NCI-H748 (cell line): ENCODE measurements around the gene FASLG.
"Not testable (repeated sequence)": the region's sequence is repeated elsewhere in the genome, so short reads cannot be mapped to it uniquely, and the experiment has no call there.

Experiments used
- DNase-seq: peaks from one replicate; lab custom pipeline; 2025; ENCODE audit not compliant: unreplicated experiment; lab: John Stamatoyannopoulos, UW

Gene FASLG, protein sequence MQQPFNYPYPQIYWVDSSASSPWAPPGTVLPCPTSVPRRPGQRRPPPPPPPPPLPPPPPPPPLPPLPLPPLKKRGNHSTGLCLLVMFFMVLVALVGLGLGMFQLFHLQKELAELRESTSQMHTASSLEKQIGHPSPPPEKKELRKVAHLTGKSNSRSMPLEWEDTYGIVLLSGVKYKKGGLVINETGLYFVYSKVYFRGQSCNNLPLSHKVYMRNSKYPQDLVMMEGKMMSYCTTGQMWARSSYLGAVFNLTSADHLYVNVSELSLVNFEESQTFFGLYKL

DNA sequence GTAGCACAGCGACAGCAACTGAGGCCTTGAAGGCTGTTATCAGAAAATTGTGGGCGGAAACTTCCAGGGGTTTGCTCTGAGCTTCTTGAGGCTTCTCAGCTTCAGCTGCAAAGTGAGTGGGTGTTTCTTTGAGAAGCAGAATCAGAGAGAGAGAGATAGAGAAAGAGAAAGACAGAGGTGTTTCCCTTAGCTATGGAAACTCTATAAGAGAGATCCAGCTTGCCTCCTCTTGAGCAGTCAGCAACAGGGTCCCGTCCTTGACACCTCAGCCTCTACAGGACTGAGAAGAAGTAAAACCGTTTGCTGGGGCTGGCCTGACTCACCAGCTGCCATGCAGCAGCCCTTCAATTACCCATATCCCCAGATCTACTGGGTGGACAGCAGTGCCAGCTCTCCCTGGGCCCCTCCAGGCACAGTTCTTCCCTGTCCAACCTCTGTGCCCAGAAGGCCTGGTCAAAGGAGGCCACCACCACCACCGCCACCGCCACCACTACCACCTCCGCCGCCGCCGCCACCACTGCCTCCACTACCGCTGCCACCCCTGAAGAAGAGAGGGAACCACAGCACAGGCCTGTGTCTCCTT is at the start of gene FASLG:
Gene FASLG, plus strand, starts transcription at position 233 of the 583 bp plus-strand sequence. Its CDS starts 99 bp downstream, at position 332.
- no peak for DNase-seq

DNA sequence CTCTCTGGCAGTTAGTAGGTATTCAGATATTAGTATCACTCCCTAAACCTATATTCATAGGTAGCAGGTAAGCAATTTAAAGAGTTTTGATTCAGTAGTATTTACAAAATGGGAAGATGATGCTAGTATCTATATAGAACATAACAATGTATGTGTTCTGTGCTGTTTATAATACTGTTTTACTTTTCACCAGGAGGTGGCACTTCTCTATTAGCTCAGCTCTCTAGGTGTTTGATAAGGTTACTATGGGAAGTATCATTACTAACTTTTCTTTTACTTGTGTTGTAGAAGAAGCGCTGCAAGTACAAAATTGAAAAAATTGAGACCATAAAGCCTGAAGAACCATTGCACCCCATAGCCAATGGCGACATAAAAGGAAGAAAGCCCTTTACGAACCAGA is 49.4 kb upstream of the FASLG start:
- no peak for DNase-seq

DNA sequence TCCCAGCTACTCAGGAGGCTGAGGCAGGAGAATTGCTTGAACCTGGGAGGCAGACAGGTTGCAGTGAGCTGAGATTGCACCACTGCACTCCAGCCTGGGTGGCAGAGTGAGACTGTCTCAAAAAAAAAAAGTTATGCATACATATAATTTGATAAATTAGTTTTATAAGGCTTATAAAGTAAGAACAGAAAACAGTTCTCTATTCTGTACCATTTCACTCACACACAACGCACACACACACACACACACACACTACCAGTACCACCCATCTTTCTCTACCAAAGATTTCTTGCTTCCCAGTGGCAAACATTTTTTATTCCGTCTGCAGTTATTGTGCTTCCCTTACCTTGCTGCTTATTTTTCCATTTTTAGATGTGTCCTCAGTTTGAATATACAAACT is 46.4 kb upstream of the FASLG start:
- DNase-seq: no peak

DNA sequence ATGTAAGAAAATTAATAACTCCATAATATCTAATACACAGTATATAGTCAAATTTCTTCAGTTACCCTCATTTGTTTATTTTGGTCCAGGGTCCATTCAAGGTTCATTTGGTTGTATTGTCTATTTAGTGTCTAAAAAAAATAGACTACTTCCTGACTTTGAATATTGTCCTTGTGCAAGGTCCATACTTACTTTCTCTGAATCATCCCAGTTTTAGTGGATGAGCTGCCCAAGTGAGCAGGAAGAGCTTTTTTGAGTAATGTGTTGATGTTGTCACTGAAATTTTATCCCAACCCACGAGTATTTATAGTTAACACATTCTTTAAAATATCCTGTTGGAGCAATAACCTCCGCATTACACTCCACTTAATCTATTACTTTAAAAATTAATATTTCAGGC is 45.6 kb upstream of the FASLG start:
- DNase-seq: no peak

DNA sequence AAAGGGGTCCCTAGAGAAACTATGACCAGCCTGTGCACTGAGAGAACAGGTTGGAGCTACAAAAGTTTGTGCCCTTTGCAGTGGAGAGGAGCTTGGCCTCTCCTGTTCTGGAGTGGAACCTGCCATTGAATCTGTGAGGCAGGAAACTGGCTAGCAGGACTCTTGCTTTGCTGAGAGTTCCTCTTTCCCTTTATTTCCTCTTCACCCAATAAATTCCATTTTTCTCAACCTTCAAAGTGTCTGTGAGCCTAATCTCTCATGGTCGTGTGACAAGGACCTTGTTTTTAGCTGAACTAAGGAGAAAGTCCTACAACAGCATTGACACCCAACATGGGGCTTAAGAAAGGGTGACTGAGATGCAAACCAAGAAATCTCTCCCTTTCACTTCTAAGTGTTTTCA is 42.7 kb upstream of the FASLG start:
- no peak for DNase-seq

DNA sequence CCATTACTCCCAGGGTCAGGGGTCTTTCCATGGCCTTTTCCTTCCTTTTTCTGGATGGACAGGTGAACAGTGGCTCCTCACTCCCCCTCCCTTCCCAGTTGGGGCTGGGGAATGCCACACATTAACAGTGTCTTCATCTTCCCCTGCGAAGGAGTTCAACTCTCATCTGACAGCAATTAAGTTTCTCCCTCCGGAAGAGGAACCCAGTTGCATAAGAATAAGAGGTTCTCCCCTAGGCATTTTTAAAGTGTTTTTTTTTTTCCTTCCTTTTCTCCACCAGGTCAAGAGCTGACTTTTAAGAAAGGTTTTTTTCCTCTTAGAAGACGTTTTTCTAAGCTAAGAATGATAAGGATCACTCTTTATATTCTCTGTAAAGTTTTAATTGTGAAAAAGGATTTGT is 42.3 kb upstream of the FASLG start:
- DNase-seq: no peak

DNA sequence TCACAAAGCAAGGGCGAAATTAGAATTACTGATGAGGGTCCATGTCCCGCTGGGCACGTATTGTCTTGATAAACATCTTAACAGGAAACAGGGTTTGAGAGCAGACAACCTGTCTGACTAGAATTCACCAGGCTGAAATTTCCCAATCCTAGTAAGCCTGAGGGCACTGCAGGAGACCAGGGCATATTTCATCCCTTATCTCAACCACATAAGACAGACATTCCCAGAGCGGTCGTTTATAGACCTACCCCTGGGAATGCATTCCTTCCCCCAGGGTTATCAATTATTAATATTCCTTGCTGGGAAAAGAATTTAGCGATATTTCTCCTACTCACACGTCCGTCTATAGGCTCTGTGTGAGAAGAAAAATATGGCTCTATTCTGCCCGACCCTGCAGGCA is 38.3 kb upstream of the FASLG start:
- not testable (repeated sequence) for DNase-seq

DNA sequence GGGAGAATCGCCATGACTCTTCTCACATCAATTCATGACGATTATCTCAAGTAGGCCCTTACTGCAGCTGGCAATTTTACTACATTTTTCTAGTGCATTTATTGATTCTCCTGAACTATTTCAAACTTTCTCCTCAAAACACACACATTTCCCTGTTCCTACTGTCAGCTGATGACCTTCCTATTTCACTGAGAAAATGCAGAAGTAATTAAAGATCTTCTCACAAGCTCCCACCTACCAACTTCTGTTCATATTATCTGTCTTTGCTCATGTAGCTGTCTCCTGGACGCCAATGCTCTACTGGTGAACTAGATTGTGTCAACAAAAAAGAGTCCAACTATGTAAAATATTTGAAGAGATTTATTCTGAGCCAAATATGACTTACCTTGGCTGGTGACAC is 36.4 kb upstream of the FASLG start:
- no peak for DNase-seq

DNA sequence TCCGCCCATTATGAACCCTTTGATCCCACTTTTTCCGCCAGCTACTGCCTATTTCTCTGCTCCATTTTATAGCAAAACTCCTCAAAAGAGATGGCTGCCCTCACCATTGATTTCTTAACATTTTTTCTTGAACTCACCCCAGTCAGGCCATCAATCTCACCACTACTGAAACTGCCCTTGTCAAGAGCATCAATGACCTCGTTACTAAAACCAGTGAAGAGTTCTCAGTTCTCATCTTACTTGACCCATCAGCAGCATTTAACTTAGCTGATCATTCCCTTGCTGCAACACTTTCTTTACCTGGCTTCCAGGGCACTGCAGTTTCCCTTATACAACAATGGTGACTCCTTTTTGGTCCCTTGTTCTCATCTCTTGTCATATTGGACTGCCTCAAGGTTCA is 35.2 kb upstream of the FASLG start:
- DNase-seq: no peak

DNA sequence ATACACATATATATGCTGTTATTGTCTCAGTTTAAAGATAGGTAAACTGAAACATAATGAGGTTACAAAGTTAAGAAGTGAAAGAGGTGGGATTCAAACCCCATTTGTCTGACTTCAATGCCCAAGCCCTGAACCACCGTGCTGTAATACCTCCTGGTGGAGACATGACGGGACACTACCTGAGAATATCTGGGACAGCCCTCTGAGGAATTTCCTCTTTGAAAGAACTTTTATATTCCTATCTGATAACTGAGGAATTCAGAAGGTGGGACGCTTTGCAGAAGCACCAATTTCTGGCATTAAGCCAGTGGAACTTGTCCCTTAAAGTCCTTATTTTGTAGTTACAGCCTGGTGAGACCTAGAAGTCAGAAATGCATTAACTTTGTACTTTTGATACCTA is 32.1 kb upstream of the FASLG start:
- DNase-seq: no peak

DNA sequence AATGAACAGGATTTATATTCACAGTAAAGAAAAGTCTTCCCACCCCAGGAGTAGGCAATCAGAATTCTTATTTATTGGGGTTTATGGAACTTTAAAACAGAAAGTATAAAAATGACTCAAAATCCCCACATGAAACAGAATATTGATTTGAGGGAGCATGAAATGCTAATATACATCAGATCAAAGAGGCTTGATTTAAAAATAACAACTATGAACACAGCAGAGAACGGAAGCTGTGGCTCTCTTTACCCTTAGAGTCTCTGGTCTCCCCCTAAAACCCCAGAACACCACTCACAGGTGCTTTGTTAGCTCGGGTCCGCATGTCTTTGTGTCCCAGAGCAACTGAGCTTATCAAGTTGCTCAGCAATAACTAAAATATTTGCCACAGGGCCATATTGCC is 31.2 kb upstream of the FASLG start:
- no peak for DNase-seq

DNA sequence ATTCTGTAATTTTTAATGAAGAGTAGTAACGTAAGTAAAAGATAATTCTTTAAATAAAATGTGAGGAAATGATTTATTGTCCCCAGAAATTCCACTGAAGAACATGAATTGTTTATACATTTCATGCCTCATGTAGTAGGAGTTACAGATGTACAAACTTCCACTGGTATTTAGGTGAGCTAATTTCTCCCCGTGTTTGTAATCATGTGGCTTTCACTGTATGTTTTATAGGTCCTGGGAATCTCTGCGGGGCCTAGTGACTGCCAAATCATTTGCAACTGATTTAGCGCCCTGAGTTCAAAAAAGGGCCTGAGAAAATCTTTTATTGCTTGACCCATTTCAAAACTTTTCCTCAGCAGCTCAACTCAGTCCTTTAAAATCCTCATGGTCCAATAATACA is 30.5 kb upstream of the FASLG start:
- DNase-seq: no peak

DNA sequence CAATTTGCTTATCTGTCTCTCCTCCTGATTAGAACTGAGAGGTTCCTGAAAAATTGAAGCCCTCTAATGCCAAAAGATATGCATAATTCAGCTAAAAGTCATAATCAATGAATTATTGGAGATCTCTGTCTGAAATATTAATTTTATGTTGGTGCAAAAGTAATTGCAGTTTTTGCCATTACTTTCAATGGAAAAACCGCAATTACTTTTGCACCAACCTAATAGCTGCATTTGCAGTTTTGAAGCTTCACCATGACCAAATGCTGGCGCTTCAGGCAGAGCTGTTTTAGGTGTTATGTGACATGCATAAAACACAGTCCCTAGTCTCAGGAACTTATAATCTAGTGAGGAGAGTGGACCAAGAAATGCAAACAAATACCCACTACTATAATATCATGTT is 29.7 kb upstream of the FASLG start:
- no peak for DNase-seq

DNA sequence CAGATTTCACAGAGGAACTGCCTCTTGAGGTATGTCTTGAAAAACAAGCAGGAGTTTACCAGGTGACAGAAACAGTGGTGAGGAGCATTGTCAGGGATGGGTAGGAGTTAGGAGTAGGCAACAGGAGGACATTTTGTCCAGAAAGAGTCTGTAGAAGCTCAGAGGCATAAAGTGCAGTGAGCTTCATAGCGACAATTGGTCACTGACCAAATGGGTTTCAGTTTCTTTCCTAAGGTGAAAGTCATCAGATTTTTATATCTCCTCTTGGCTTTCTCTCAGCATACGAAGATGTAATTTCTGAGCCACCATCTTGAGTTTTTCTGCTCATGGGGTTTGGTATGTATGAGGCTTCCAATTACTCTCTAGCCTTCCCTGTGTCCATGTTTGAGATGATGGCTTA is 29.3 kb upstream of the FASLG start:
- DNase-seq: no peak

DNA sequence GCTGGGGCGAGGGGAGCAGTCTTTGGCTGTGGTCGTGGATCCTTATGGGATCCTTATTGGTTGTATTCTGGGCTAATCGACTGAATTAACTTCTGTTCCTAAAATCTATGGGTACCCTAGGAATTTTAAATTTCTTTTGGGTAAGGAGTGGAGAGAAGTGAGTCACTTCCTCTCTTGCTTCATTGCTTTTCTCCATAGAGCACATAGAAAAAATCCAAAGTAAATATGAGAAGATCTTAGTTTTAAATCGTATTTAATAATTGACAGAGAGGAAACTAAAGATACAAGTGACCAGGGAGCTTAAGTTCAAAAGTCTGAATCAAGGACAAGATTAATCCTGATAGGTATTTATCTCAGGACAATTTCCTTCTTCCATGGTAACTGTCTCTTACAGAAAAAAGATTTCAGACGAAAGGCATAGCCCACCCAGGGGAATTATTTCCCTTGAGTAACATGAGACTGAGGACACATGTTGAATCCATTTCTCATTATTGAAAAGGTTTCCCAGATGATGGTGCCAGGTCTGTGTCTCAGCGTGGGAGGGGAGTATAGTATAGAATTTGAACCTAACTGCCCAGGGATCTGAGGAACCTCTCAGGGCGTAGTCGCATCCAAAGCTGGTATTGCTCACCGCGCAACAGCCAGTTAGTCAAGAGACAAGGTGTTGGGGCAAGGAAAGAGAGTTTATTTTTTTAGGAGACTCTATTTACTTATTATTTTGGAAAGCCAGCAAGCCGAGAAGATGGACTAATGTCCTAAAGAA is 28.7 kb upstream of the FASLG start:
- no peak for DNase-seq

DNA sequence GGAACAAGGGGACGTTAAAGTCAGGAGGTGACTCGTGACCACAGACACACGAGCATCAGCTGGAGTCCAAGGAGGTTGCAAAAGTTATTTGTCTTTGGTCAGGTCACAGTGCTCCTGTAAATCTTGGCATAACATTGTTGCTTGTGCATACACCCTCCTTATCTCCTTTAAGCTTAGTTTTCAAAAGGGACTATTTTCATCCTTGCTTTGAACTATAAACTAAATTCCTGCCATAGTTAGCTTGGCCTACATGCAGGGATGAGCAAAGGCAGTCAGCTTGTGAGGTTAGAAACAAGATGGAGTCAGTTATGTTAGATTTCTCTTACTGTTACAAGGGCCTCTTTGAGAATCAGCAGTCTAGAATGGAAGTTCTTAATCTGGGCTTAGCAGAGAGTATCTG is 28.0 kb upstream of the FASLG start:
- no peak for DNase-seq

DNA sequence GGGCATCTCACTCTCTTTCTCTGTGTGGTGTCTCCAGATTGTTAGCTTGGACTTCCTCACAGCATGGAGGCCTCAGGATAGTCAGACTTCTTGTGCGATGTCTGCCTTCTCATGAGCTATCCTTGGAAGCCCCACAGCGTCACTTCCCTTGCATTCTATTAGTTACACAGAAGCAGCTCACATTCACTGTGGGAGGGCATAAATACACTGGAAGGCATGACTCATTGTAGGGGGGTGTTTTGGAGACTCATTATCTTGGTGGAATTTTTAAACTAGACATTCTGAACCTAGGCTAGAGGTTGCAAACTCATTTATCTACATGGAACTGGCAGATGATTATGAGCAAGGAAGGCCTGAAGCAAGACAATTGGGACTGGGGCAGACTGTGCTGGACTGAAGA is 21.4 kb upstream of the FASLG start:
- no peak for DNase-seq

DNA sequence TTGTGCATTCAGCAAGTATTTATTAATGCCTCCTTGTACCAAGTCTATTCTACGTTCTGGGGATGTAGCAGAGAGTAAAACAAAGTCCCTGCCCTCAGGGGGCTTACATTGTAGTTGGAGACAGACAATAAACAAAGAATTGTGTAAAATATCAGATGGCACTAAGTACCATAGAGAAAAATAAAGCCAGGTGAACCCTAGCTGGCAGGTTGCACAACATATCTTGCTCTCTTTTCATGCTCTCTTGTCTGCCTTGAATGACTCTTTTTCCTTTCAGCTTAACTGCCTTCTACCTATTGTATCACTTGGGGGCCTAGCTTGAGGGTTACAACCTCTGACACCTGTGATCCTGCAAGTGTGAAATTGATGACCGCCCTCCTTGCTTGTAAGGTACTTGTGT is 20.7 kb upstream of the FASLG start:
- no peak for DNase-seq

DNA sequence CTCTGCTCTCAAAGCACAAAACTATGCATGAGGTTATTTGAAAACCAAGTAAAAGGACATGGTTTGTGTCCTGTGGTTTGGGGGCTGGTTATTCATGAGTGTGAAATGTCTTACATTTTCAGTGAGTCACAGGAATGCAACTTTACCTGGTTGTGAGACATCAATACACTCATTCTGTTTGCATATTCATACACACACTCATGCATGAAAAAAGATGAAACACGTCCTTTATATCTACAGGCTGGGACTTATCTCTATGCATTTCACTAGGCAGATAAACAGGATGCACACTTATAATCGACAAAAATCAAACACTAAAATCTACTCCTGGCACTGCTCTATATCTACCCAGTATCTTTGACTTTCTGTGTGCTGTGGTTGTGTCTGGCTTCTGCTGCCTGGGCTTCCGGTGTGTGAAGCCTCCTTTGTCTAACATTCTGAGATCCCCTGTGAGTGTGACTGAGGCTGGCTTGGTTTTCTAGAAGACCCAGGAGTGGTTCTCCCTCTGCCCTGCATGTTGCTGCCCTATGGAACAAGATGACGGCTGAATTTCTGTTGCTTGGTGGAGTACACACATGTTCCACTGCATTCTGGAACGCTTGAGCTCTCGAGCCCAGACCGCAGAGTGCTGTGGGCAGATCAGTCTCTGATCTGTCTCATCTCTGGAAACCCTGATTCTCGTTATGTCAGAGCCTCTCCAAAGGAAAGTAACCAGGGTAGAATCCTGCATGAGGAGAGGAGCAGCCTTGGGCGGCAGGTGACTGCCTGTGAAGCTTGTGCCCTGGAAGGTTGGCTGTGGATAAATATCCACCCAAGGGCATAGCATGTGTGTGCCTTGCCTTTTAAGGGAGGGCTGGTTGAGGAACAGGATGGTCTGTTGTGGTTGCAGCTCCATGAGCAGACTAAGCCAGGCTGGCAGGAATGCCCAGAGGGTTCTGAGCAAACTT is 19.7 kb upstream of the FASLG start:
- DNase-seq: no peak

DNA sequence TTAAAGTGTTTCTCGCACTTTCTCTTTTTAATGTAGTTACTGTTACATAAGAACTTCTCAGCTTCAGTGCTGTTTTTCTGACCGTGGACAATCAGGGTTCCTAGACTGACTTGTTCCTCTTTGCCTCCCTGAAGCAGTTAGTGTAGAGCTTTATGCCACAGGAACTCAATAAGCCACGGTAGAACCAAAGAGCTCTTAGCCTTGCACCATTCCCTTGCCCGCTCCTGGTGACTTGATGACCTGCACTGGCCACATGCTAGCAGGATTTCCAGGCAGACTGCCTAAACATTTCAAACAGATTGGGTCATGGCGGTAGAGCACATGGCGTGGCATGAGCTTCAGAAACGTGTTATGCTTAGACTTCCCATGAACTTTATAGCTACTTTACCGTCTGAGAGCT is 18.8 kb upstream of the FASLG start:
- DNase-seq: no peak

DNA sequence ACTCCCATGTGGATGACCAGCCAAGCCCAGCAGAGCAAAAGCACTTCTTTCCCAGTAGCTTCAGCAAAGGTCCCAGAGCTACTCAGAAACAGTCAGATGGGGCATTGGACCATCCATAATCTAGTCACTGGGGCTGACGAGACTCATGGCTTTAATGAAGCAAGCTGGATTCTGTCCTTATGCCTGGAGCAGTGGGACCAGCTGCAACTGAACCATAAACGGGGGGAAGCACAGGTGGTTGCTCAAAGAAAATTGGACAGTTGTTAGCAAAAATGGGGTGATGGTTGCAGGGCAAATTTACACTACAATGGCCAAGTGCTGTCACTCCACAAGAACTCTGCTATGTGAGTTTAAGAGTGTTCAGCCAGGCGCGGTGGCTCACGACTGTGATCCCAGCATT is 17.4 kb upstream of the FASLG start:
- DNase-seq: no peak
